GM12801 (cell line): ENCODE data around the gene WDR83.

ENCODE experiments used
- TF ChIP-seq, protein P1 (sequence below): IDR thresholded peaks from one replicate; pipeline ENCODE4 v1.5.1; 2011; ENCODE audit warnings: control low read depth; ENCODE audit not compliant: insufficient read length; ENCODE audit errors: extremely low read depth

WDR83 gene

DNA sequence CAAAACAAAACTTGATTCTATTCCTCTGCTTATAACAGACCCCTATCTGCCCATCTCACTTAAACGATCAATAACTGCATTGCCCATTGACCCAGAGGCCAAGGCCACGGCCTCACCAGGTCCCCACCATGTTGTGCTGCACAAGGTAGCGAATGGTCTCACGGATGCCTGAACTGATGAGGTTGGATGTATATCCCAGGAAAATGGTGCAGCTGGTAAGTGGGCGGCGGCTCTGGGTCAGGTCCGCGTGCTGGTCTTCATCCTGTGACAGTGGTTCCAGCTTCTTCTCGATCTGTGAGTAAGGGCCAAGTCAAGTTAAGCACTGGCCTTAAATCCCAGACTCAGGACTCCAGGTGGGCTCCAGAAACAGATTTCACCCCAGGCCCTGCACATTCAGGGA lies 13.4 kb downstream of the WDR83 start:
- TF ChIP-seq, protein P1, sequence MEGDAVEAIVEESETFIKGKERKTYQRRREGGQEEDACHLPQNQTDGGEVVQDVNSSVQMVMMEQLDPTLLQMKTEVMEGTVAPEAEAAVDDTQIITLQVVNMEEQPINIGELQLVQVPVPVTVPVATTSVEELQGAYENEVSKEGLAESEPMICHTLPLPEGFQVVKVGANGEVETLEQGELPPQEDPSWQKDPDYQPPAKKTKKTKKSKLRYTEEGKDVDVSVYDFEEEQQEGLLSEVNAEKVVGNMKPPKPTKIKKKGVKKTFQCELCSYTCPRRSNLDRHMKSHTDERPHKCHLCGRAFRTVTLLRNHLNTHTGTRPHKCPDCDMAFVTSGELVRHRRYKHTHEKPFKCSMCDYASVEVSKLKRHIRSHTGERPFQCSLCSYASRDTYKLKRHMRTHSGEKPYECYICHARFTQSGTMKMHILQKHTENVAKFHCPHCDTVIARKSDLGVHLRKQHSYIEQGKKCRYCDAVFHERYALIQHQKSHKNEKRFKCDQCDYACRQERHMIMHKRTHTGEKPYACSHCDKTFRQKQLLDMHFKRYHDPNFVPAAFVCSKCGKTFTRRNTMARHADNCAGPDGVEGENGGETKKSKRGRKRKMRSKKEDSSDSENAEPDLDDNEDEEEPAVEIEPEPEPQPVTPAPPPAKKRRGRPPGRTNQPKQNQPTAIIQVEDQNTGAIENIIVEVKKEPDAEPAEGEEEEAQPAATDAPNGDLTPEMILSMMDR, result no peak

DNA sequence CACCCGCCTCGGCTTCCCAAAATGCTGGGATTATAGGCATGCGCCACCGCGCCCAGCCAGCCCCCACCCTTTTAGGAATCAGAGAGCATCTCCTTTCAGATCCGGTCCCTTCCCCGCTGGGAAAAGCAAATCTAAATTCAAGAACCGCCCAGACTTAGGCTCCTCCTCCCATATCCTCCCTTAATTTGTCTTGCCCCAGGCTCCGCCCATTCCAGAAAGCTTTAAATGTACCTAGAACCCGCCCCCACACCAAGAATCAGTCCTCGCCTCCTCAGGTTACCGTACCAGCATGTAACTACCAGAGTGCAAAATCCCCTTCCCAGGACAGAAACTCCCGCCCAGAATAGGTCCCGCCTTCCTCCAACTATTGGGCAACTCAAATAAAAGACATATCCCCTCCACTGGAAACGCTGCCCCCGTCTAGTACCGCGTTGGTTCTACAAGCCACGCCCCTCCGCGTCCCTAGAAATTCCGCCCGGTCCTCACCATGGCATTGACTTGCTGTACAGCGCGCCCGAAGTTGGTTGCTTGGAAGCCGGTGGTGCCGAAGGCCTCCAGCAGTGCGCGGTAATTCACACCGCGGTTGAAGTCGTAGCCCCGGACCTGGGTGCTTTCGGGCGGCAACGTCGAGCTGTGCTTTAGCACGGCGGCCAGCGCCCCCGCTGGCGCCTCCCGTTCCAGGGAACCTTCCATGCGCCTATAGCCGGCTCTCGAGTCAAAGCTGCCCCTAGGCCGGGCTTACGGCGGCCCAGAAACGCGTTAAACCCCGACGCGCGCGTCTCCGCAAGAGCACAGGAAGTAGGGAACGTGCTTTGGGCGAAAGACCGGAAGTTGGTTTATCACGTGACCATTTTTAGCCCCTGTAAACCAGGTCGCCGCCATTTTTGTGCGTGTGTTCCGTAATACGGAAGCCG lies 14.7 kb downstream of the WDR83 start, which contains the start of gene DHPS:
Gene DHPS, minus strand, starts transcription at position 807 of the 914 bp plus-strand sequence. Its CDS starts 114 bp downstream, at position 693.
- TF ChIP-seq, protein P1, result no peak

DNA sequence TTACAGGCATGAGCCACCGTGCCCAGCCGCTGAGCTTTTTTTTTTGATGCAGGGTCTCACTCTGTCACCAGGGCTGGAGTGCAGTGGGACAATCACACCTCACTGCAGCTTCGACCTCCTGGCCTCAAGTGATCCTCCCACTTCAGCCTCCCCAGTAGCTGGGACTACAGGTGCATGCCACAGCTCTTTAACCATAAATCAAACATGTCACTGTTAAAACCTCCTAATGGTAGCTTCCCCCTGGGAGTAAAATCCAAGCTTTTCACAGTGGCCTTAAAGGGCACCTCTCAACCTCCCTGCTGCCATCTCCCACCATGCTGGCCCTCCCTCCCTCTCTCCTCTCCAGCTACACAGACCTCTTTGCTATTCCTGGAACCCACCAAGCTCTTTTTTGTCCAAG lies 19.2 kb downstream of the WDR83 start:
- TF ChIP-seq, protein P1, result no peak

DNA sequence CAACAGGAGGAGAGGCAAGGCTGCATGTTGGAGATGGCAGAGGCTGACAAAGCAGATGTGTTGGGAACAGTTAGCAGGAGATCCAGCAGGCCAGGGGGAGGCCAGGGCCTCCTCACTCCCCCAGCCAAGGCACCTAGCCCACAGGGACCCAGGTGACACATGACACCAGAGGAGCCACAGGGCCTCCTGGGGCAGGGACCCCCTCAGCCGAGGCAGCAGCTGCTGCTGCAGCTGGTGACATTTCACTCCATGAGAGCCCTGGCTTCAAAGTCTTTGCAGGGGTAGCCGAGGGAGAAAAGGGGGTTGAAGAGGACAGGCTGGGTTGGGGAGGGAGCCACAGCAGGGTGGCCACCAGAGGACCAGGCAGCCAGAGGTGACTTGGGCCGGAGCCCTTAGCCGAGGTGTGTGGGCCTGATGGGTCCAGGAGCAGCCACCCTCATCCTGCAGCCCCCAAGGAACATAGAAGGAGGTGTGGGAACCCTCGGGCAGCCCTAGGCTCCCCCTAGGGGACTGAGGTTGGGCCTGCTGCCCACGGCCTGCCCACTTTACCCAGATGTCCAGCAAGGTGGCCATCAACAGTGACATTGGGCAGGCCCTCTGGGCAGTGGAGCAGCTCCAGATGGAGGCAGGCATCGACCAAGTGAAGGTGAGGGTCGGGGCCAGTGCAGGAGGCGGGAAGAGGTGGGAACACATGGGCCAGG lies 21.0 kb downstream of the WDR83 start, which contains the start of gene GNG14:
Gene GNG14, plus strand, starts transcription at position 503 of the 701 bp plus-strand sequence. Its CDS starts 51 bp downstream, at position 554.
- TF ChIP-seq, protein P1, result no peak

DNA sequence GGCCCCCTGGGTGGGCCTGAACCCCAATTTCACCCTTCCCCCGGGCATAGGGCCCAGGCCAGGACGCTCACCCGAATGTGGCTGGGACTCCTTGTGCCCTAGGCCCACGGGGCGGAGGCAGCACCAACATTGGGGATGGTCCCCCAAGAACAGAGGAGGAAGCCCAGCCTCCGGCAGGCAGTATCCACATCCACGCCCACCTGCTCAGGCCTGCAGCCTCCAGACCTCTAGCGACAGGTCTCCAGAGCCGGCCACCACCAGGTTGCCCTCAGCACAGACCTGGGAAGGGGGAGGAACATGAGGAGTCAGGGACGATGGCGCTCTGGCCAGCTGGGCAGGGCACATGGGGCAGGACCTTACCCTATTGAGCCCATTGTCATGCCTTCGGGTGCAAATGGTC lies 22.4 kb downstream of the WDR83 start:
- TF ChIP-seq, protein P1, result no peak

DNA sequence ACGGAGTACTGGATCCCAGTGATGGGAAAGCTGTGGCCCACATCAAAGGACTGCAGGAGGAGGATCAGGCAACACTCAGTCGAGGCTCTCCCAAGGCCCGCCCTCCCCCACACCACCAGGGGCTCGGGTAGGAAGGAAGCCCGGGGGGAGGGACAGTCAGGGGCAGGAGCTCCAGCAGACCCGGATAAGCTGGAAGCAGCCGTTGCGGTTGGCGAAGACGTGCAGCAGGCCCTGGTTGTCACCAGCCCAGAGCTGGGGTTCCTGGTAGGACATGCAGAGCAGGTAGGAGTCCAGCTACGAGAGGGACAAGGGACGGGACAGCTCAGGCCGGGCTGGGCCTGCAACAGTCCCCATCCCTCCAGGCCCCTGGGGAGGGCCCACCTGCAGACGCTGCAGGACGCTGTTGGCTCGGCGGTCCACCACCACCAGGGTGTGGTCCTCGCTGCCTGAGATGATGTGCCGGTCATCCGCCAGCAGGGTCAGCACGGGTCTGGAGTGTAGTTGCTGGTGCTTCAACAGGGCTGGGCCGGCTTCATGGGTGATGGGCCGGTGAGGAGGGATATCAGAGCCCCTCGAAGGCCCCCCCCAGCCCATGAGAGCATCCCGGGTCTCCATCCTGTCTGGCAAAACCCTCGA lies 23.1 kb downstream of the WDR83 start:
- TF ChIP-seq, protein P1, result no peak

DNA sequence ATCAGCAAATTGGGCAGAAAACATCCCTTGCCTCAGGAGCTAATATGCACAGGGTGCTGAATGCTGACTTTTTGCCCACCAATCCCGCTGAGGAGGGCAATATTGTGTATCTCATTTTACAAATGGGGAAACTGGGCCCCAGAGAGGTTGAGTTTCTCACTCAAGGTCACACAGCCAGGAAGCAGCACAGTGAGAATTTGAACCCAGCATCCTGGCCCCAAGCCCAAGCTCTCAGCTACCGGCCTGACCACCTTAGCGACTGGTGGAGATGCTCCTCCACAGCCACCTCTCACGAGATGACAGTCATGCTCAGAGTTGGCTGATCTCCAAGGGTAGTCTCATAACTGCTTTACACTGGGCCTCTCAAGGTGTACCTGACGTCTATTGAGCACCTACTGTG lies 26.4 kb downstream of the WDR83 start:
- TF ChIP-seq, protein P1, result no peak
